NCI-H82 treated with DMSO at 0.1 percent for 48 hours (cell line): ENCODE measurements around the gene ADCY2.

Source experiments
- DNase-seq: peaks from one replicate; lab custom pipeline; 2025; ENCODE audit not compliant: unreplicated experiment; lab: John Stamatoyannopoulos, UW

The ADCY2 gene

DNA sequence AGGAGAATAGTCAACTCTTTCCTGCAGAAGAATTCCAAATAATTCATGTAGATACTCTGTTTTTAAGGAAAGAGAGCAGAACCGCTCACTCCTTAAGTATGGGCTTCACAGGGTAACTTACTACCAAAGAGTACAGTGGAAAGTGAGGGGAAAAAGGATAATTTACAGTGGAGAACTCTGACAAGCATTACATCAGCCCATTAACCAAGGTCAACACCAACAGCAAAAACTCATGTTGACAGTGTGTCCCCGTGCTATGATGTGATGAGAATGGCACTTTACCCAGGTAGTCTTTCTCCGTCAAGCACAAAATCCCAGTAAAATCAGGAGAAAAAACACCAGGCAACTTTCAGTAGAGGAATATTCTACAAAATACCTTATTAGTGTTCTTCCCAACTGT, 104.3 kb downstream of the ADCY2 start:
- DNase-seq = no peak

DNA sequence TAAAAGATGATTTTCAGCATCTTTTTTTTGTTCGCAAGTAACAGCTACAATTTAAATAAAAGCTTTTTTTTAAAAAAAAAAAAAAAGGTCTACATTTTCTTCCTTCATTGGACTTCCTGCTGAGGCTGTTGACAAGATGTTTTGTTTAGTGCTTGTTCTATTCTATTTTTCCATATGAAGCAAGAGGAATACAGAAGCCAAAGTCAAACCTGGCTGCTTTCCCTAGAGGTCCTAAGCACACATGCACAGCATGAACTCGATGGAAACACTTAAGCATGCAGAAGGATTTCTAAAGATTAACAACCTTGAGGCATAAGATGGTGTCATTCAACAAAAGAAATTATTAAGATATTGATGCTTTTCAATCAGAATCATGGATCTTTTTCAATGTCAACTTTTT, 105.1 kb downstream of the ADCY2 start:
- no peak for DNase-seq

DNA sequence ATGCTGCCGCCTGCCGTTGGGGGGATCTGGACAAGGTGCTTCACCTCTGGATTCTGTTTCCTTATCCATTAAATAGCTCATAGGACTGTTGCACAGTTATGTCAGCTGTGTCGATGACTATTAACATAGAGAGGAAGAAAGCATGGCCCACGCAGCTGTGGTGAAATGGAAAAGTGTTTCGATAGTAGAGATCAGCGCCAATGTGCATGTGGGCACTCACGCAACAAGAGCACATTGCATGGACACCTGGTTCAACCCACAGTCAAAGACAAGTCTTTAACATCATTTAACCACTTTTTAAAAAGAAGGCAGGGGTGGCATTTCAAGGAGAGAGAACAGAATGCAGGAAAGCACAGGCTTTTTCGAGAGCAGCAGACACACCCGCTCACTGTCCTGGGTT, 107.6 kb downstream of the ADCY2 start:
- no peak for DNase-seq

DNA sequence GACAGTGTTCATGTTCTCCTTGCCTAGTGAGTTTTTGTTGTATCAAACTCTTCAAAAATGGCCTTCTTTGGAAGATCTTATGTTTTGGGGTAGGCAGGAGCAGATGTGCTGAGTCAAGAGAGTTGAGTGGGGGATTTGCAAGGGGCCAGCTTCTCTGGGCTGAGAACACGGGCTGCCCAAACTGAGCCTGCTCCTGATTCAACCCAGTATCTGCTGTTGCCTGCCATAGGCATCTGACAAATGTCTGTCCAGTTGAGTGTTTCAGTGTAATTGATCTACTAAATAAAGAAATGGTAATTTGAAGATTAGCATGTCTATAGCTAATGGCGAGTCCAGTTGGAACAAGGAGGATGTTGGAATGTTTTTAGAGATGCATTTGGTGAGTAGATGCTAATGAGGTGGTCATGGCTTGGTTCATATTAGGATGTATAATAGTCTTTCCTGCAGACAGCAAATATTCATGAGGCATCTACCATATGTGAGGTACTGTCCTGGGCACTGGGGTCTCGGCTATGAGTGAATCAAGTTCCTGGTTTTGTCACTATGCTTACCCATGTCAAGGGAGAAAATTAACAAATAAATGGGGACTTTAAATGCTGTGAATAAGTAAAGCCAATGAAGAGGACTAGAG, 119.5 kb downstream of the ADCY2 start:
- no peak for DNase-seq

DNA sequence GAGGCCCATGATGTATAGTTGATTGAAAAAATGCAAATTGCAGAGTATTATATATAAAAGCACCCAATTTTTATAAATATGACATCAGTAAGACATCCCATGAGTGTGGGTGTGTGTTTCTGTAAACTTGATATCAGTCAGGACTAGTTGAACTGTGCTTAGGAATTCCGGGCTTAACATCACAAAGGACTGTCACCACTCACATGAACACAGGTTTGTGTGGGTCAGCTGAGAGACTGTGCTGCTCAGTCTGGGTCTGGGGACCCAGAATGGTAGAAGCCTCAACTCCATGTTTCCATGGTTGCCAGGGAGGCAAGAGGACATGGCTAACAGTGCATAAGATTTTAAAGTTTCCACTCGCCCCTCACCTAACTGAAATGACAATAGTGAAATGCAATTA, 120.3 kb downstream of the ADCY2 start:
- no peak for DNase-seq

DNA sequence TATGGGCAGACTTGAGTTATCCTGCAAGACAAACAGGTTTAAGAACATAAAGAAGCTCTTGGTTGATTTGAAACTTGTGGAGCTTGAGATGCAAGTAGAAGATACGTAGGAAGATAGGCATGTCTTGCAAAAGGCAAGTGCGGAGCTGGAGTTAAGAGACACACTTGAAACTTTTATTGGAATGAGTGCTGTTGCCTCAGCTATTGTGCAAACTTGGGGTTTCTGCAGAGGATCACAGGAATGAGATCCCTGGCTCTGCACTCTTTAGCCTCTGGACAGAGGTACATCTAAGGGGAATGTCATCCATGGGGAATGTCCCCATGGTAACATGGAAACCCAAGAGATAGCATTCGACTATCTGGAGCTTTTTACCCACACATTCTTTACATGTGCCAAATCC, 121.1 kb downstream of the ADCY2 start:
- DNase-seq = no peak

DNA sequence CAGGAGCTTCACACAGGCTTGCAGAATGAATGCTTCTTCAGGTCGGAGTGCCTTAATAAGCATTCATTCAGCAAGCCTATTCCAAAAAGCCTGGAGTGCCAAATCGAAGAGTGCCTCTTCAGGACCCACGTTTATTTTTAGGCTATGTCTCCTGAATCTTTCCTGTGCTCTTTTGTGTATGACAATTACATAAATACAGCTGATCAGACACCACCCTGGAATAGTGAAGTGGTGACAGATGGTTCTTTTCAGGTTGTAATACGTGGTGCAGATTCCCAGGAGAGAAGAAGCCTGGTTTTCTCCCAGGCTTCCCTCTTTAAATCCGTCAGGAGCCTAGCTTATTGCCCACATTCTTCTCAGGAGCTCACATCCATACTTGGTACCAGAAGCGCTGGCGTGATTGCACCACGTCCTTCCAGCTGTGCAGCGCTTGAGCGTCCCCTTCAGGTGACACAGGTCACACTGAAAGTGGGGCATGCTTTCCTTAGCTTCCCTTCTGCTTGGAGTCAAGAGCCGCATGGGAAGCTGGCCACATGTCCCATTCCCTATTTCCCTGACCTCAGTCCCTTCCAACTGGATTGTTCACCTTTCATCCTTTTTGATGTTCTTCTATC, 123.1 kb downstream of the ADCY2 start:
- no peak for DNase-seq

DNA sequence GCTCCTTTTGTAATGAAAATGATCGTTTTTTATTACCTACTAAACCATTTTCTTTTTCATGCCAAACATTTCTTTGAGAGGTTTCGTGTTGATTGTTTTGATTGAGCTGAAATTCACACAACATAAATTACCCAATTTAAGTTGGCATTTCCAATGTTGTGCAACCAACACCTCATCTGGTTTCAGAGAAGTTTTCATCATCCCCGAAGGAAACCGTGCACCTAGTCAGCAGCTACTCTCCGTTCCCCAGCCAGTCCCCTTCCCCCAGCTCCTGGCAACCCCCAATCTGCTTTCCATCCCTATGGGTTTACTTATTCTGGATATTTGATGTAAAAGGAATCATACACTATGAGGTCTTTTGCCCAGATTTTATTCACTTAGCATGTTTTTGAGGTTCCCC, 123.6 kb downstream of the ADCY2 start:
- no peak for DNase-seq

DNA sequence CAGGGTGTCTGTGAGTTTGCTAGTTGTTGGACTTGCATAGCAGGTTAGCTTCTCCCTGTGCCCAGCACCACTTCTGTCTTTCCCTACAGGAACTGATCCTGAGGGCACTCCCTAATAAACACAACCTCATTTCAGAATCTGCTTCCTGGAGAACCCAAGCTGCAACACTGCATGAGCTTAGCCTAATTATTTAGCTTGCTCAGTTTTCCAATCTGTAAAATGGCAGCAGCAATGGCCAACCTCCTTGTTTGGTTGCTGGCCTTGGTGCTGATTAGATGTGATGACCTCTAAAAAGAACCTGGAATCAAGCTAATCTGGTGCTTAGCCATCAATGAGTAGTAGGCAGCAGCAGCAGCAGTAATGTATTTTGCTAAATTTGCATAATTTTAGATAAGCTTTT, 133.9 kb downstream of the ADCY2 start:
- no peak for DNase-seq

DNA sequence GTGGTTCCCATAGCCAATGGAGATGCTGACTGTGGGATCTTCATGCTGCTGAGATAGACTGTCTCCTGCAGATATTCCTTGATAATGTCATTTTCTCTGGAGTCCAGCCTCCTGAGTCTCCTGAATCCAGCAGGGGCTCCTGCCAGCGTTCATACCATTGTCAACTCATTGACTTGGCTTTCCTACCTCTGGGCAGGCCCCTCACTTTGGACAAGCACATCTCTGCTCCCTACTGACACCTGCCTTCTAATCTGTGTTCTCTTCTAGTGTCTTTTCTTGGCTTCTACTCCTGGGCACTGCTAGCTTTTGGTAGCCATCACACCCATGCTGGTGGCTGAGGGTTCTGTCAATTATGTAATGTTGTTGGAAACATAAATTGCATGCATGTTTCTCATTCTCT, 138.0 kb downstream of the ADCY2 start:
- DNase-seq = no peak

DNA sequence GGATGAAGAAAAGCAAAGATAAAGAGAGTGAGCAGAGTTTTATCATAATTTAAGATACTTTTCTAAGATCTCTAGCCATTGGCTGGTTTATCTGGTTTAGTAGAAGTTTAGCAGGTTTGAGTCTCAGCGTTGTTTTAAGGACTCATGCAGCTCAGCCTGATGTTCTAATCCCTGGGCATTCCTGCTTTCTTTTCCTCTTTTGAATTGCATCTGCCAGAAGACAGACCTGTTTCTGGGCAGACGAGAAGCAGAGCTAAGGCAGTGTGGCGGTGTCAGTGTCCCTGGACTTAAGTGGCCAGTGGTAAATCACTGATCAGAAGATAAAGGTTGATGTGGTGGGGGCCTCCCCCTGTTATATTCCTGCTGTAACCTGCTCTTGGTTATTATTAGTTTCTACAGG, 138.6 kb downstream of the ADCY2 start:
- no peak for DNase-seq

DNA sequence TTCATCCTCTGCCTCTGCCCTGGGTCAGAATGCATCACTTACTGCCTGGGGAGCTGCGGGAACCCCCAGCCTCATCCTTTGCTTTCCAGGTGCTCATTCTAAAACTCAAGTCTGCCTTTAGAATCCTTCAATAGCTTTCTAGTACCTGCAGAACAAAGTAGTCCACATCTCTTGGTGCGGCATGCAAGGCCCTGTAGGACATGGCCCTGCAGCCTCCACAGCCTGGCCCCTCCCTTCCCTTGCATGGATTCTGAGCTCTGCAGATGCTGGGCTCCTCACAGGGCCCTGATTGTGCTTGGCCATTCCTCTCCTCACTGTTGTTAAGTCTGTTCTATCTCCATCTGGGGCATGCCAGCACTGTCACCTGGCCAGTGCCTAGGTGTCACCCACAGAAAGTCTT, 141.6 kb downstream of the ADCY2 start:
- DNase-seq = no peak

DNA sequence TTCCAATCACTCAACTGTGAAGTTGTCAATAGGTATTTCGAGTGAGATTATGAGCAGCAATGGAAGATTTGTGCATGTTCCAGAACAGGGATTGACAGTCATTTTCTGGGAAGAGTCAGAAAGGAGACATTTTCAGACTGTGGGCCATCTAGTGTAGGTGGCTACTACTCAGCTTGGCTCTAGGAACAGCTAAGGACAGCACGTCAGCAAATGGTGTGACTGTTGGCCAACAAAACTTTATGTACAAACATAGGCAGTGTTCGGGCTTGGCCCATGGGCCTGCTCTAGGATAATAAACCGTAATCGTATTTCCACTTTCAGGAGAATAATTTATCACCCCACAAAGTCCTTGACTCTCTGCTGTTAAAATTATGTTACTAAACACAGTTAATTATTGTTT, 143.6 kb downstream of the ADCY2 start:
- no peak for DNase-seq

DNA sequence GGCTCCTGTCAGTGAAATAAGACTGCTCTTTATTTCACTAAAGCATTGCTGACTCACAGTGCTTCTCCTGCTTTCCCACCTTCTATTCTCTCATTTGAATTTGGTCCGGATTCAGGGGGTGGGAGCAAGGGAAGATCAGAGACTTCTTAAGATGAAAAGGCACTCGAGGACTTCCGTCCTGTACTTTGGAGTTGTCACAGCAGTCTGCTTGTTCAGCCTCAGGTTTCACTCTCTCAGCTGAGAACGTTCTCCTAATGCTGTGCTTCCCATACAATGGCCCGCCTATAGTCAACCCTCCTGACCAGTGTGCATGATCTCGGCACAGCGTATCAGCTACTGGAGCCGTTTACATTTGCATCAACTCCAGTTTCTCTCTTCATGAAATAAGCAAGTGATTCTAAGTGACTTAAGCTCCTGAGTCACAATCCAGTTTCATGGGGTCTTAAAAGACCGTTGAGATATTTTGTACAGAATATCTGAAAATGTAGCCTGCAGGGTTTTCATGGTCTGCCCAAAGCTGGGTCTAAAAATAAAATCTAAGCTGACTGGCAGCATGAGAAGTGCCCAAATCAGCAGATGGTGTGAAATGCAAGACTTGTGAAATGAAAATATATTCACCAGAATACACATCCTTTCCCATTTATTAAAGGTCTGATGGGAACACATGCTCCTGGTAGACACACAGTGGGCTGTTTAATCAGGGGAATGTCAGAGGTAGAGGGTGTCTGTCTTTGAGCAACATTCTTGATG, 145.0 kb downstream of the ADCY2 start:
- DNase-seq = no peak

DNA sequence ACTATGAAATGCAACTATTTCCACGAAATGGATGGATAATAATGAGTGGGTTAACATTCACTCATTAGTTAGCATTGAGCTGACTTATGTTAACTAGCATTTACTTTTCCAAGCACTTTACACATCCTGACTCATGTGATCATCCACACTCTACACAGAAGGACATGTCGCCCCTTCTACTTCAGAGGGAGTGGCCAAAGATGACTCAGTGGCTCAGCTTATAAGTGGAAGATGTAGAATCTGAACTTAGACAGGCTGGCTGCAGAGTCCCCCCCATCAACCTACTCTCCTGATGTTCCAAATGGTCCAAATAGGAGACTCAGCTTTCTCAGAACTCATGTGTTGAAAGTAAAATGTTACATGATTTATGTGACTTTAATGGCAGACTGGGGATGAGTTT, 146.0 kb downstream of the ADCY2 start:
- no peak for DNase-seq

DNA sequence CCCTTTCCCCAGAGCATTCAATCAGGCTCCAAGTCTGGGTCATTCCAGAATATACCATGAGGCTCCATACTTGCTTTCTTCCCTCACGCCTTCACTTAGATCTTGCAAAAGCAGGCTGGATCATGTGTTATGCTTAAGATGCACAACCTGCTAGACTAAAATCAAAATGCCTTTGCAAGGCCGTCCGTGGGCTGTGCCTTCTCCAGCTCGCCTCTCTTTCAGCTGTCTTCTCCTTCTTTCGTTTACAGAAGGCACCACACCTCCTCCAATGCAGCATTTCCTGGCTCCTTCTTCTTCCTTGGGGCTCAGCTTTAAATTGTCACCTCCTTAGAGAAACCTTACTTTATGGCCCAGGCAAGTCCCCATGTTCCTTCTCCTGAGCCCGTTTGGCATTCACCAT, 150.6 kb downstream of the ADCY2 start:
- DNase-seq = no peak

DNA sequence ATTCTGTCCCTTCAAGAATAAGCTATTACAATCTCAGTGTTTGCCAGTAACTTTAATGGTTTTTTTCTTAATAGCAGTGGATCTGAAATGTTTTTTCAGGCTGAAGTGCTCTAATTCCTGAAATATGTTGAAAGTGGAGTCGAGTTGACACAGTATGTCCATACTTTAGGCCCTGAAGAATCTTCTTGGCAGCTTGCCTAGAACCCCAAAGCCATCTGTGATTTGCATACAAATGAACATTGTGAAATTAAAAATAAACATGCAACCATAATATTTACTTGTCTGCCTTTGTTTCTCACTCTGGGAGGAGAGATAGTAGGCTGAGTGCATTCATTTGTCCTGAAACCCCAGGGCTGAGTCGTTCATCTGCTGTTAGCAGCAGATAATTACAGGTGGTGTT, 152.7 kb downstream of the ADCY2 start:
- no peak for DNase-seq

DNA sequence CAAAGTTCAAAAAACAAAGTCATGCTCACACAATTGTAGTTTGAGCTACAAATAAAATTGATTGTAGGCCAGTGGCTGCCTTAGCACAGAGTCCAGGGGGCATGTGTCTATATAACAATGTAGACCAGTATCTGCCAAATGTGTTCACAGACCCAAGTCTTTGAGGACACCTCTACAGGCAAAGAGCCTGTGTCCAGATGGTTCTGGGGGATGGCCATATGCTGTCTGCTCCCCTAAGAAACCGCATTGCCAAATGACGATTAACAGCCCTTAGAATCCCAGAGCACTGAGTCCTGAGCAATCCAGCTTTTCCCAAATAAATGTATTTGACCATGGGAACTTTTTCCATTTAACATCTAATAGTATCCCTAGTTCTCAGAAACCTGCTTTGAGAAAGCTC, 169.6 kb downstream of the ADCY2 start:
- DNase-seq = no peak

DNA sequence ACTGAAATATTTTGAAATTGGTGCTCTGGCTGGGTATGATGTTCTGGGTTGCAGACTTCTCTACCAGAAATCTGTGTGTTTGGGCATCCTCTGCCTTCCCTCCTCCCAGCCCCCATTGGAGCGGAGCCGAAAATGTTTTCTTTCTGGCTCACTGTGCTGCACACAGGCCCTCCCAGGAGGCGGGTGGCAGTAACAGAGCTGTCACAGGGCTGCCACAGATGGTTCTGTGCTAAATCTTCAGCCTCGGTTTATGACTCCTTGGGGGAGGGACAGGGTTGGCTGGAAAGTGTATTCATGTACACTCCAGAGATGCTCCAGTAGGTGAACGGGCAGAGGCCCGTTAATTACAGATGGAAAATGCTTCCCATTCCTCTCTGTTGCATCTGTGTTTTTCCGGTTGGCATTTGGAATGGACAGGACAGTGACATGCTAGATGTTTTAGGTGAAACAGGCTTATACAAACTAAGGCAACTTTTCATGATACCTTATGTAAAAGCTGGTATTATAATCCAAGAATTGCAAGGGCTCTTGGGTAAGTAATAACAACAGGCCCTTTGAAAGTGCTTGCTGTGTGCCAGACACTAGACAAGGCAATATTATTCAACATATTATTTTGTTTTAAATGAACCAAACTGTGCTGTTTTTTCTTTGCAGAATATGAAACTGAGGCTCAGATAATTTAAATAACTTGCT, 180.2 kb downstream of the ADCY2 start:
- peak; percentile 10 for DNase-seq

DNA sequence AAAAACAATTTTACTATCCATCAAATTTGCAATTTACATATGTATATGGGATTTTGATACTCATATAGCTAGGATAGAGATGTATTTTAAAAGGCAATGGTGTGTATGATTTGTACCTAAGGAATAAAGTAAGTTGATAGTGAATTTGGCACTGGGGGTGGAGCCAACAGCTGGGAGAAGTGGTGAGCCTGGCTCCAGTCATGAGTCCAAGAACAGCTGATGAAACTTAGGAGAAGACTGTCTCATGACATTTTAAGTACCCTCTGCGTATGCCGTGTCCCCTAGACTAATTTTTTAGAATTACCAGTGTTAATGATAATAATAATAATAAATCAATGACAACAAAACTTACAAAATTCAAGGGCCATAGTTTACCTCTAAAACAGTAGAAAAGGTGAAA, 181.4 kb downstream of the ADCY2 start:
- no peak for DNase-seq

DNA sequence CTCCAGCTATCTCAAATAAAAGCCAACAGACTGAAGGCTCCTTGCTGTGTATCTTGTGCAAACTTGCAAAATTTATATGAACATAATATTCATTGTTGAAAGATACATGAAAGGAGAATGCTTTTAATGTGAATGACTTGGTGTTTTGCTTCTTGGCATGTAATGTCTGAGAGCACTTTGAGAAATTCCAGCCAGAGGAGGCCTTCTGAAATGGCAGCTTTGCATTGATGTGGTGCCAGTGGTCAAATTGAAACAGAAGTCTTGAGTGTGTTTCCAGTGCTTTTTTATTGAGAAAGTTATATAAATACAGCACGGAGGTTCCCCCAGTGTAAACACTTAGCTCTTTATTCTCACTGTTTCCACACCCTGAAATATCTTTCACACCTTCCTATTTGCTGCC, 182.1 kb downstream of the ADCY2 start:
- no peak for DNase-seq

DNA sequence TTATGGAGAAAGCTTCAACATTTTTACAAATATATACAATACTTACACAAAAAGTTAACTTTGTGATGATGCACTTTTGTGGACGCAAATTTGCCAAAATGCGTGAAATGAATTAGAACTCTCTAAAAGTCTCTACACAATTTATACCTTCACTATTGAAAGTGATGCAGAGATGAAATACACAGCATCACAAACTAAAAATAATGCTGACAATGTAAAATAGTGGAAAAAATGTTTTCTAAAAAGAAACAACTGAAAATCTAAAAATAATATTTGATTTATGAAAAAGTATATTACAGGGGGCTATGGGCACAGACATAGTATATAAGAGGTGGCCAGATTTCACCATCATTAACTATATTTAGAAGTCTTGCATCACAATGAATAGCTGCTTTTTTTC, 188.8 kb downstream of the ADCY2 start:
- no peak for DNase-seq
